SK-N-SH (cell line): Measurements from ENCODE around the gene LSG1.

Experiments
- CTCF ChIP-seq: fragments of 200-600 bp; sonication (generic); IDR thresholded peaks from 2 replicates; pipeline ENCODE4 v1.6.1; 2017; ENCODE audit warnings: antibody characterized with exemption, mild to moderate bottlenecking, moderate library complexity
- MXI1 ChIP-seq: IDR thresholded peaks from 2 replicates; pipeline ENCODE4 v1.6.1; 2012; ENCODE audit warnings: mild to moderate bottlenecking, low read depth, low read length, improper control_type of control experiment
- TAF1 ChIP-seq: IDR thresholded peaks from 2 replicates; pipeline ENCODE4 v1.6.1; 2012; ENCODE audit warnings: low read depth, mild to moderate bottlenecking, low read length, moderate library complexity, borderline replicate concordance
- TCF12 ChIP-seq: IDR thresholded peaks from 2 replicates; pipeline ENCODE4 v1.4.0; 2012
- TEAD4 ChIP-seq: IDR thresholded peaks from 2 replicates; pipeline ENCODE4 v1.4.0; 2012; ENCODE audit warnings: mild to moderate bottlenecking, borderline replicate concordance; ENCODE audit not compliant: insufficient read depth
- YY1 ChIP-seq: IDR thresholded peaks from 2 replicates; pipeline ENCODE4 v1.4.0; 2012; ENCODE audit warnings: low read depth, mild to moderate bottlenecking
- TF ChIP-seq, protein P1 (sequence below): fragments of 150-350 bp; IDR thresholded peaks from 2 replicates; pipeline ENCODE4 v1.6.1; 2017; ENCODE audit warnings: antibody characterized with exemption, low read length, low read depth, borderline replicate concordance

- TF ChIP-seq CTCF (peak; percentile 83), TCF12 (no peak), MXI1 (no peak), YY1 (no peak), TEAD4 (no peak), TAF1 (no peak)
- TF ChIP-seq, protein P1, sequence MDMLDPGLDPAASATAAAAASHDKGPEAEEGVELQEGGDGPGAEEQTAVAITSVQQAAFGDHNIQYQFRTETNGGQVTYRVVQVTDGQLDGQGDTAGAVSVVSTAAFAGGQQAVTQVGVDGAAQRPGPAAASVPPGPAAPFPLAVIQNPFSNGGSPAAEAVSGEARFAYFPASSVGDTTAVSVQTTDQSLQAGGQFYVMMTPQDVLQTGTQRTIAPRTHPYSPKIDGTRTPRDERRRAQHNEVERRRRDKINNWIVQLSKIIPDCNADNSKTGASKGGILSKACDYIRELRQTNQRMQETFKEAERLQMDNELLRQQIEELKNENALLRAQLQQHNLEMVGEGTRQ: no peak
Observed at GRCh38 chr3:194671511-194671899, 486 bp downstream of the LSG1 start.
